Ureter (tissue), 1 donor: ENCODE data around the gene IFIT3. TPM values are rescaled to one million over a fixed set of nuclear protein-coding genes. Genes with fewer than 3 reads are reported as not detected.
A peak's percentile ranks its signal among the peaks of the same experiment; 100 is the strongest.
"Not testable (repeated sequence)": the region's sequence is repeated elsewhere in the genome, so short reads cannot be mapped to it uniquely, and the experiment has no call there.

ENCODE experiments used
- DNase-seq: peaks from one replicate; pipeline ENCODE4 v3.0.0-alpha.2; 2020; ENCODE audit warnings: low spot score
- total RNA-seq: library from RNA; stranded (reverse); gene quantifications from one replicate; pipeline ENCODE4 v1.2.4, GENCODE V29; 2023
- donor health status: DM: yes; HTN: yes; CAD: no.

IFIT3 gene
- total RNA-seq, 1 donor from 2014 or later = 10.2 TPM

DNA sequence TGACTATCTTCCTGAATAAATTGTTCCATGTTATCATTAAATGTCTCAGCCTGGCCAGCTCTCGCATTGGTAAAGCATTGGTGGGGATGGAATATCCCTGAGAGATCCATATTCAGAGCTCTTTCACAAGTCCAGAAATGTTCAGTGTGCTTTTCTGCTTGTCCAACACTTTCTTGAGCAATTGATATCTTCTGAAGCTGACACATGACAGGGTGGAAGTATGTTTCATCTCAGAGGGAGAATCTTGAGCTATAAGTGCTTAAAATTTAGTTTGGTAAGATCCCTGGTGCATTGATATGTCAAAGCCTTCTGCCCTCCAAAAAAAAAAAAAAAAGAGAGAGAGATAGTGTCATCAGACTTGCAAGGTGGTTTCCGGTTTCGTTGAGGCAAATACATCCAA, 7.4 kb downstream of the IFIT3 start:
- no peak for DNase-seq

DNA sequence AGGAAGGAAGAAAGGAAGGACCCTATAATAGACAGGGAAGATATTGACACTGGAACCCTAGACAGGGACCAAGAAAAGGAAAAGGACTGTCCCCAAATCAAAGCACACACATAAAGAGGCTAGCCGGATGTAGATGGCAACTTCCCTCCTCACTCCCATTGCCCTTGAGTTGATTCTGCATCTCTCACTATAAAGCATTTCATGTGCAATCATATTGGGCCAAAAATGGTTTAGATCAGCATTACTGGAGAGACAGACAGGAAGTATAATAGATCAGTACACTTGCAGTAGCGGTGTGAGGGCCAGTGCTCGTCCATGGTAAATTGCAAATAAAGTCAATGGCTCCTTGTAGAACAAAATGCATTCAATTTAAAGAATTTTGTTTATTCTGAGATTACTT, 8.4 kb downstream of the IFIT3 start:
- DNase-seq = no peak

DNA sequence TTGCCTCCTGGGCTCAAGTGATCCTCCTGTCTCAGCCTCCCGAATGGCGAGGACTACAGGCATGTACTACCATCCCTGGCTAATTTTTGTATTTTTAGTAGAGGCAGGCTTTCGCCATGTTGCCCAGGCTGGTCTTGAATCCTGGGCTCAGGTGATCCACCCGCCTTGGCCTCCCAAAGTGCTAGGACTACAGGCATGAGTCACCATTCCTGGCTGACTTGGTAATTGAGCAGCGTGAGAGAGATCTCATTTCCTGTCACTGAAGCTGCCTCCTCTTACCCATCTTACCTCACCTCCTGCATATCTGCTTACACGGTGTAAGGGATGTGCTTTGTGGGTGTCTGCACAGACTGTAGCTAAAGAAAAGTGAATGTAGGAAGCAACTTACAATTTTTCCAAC, 9.7 kb downstream of the IFIT3 start:
- DNase-seq = no peak

DNA sequence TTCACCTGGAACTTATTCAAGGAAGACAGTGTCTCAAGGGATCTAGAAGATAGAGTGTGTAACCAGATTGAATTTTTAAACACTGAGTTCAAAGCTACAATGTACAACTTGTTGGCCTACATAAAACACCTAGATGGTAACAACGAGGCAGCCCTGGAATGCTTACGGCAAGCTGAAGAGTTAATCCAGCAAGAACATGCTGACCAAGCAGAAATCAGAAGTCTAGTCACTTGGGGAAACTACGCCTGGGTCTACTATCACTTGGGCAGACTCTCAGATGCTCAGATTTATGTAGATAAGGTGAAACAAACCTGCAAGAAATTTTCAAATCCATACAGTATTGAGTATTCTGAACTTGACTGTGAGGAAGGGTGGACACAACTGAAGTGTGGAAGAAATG, 10.9 kb downstream of the IFIT3 start:
- DNase-seq = no peak

DNA sequence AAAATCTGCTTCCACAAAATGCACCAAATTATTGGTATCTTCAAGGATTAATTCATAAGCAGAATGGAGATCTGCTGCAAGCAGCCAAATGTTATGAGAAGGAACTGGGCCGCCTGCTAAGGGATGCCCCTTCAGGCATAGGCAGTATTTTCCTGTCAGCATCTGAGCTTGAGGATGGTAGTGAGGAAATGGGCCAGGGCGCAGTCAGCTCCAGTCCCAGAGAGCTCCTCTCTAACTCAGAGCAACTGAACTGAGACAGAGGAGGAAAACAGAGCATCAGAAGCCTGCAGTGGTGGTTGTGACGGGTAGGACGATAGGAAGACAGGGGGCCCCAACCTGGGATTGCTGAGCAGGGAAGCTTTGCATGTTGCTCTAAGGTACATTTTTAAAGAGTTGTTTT, 12.1 kb downstream of the IFIT3 start:
- no peak for DNase-seq

DNA sequence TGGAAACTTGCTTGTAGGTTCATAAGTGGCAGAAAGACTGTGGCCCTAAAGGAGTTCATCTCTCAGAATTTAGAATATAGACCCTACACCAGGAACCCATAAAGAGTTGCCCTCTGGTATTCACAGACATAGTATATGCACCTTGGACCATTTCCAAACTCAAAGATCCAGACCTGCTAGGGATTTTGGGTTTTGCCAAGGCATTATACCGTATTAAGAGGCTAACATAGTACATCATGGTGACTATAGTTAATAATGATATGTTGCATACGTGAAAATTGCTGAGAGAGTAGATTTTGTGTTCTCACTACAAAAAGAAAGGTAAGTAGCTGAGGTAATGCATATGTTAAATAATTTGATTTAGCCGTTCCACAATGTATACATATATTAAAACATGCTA, 13.9 kb downstream of the IFIT3 start:
- no peak for DNase-seq

DNA sequence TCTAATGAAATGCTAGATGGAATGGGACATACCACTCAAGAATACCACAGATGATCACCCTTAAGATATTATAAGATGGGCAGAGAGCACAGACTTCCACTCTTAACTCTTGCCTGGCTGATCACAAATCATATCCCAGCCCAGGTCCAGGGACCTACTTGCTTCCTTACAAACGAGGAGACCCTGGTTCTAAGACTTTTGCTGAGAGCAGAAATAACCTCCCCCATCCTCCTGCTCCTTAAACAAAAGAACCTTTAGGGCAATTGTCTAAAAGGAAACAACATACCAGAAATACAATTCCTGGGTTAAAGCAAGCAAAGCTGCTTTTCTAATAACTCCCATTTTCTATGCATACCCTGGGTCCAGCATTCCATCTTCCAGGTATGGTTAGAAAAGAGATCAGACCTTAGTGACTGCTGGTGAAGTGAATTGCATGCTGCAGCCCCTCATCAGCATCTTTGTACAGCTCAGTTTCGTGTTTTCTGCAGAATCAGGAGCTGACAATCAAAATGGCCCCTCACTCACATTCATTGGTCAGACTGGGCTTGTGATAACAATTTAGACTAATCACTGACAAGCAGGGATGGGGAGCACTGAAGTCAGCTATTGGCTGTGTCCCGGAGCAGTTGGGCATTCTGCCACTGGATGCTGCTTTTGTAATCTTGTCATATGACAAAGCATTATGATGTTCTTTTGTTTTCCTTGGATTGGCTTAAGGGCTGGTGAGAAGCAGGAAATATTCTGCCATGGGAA, 14.6 kb downstream of the IFIT3 start:
- peak; percentile 80 for DNase-seq

DNA sequence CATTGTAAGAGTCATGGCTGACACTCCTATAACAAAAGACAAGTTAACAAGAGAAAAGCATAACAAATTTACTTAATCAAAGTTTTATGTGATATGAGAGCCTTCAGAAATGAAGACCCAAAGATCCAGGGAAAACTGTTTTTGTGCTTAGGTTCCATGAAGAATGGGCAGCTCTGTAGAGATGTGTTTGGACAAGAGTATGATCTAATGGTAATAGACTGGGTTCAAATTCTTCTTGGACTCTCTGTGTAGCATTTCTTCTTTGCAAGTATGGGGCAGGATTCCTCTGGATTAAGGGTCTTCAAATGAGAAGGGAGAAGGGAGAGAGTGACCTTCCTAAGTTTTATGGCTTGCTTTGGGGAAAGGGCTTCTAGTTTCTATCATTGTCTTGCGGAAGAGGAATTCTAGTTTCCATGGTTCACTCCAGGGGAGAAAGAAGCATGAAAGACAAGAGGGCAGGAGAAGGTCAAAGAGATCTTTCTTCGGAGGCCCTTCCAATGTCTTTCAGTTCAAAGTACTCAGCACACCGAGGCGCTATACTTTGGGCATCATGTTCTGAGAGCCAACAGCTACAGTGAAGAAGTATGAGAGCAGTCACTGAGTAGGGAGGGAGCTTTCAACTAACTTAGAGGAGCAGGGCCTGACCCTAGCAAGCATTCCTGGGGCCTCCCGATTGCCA, 15.4 kb downstream of the IFIT3 start:
- no peak for DNase-seq

DNA sequence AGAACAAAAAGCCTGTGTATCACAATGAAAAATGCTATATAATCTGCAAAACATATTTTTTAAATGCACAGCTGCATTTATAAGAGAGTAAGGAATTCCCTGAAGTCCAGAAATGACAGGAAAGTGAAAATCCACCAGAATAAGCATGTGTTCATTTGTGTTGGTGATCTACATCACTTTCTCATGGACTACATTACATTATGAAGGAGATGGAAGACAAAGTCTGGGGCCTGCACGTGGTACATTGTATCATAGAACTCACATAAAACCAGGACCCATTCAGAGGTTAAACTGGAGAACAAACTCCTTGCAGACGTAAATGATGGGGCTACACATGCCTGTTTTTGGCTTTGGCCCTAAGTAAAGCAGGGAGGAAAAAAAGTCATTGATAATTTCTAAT, 16.4 kb downstream of the IFIT3 start:
- no peak for DNase-seq

DNA sequence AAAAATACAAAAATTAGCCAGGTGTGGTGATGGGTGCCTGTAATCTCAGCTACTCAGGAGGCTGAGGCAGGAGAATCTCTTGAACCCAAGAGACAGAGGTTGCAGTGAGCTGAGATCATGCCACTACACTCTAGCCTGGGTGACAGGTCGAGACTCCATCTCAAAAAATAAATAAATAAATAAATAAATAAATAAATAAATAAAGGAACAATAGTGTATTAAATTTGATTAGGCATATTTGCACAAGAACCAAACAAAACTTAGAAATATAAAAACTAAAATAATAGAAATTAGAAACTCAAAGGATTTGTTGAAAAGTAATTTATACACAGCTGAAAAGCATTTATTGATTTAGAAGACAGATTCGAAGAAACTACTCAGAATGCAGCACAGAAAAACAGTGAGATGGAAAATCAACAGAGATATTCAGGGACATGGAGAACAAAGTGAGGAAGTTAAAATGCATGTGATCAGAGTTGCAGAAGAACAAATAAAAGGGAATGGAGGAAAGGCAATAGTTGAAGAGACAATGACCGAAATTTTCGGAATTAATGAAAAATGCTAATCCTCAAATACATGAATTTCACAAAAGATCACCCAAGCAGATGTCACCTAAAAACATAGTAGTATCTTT, 17.7 kb downstream of the IFIT3 start:
- DNase-seq = no peak

DNA sequence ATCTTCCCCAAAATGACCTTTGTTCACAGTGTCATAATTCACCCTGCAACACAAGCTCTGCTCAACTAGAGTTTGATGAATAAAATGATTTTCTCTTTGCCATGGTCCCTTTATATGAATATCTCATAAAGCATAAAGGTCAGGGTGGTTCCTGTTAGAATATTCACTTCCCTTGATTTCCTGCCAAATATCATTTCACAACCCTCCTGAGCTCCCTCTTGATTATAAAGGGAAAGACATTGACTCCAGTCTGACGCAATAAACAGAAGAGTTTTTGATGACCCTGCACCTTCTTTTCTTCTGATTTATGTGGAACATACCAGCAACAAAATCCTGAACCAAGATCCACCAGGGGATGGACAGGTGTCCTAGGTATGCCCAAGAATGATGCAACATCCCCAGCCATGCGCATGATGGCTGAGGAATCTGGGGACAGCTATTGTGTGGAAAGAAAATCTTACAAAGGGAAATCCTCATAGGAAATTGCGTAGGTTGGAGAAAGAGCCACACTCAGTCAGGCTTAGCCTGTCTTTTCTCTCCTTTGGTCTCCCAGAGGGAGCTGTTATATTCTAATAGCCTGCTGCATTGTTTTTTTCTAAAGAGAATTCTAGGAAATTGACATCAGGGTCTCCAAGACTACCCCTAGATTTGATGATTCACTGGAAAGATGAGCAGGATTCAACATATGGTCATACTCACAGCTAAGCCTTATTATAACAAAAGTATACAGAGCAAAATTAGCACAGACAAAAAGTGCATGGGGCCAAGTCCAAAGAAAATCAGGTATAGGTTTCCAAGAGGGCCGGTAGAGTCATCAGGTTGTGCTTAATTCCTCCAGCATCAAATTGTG, 18.8 kb downstream of the IFIT3 start:
- no peak for DNase-seq

DNA sequence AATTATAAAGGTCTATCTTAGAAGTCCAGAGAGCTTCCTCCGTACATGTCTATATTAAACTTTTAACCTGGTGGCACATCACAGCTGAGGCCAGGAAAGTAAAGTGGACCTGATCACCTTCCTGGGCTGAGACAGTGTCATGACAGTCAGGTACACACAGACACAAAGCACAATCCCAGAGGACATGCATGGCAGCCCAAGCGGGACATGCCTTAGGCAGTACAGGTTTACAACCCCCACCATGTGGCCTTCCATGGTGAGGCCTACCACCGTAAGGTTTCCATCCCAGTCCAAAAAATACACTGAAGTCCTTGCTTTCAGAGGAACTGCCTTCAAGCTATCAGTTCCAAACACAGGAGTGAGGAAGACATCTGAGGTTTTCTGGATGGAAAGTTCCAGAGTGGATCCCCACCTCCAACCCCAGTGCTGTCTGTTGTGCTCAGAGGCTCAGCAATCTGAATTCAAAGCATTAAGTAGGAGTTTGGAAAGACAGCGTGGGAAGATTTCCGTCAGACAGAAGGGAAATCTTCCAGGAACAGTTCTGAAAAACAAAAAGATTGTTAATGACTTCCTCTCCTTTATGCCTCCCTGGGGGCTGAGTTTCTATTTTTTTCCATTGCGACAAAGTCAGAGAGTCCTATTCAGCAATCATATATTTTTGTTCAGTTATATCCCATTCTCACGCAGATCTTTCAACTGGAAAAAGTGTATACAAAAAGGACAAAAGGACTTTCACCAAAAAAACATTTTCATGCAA, 20.1 kb downstream of the IFIT3 start:
- no peak for DNase-seq

DNA sequence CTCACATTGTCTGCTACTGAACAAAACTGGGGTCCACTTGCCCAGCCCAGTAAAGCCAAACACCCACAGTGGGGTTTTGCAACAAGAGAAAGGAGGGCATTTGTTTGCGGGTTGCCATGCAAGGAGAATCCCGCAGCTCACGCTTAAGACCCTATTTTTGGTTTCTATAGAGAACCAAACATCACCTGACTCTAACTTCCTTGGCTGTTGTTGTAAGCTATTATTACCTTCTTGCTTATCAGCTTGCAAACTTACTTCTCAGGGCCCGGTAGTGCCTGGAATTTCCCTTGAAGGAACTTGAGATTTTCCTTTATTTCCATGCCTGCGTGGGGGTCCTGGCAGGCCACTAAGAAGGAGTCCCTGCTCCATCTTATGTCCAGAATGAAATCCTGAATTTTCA, 20.7 kb downstream of the IFIT3 start:
- DNase-seq = no peak

DNA sequence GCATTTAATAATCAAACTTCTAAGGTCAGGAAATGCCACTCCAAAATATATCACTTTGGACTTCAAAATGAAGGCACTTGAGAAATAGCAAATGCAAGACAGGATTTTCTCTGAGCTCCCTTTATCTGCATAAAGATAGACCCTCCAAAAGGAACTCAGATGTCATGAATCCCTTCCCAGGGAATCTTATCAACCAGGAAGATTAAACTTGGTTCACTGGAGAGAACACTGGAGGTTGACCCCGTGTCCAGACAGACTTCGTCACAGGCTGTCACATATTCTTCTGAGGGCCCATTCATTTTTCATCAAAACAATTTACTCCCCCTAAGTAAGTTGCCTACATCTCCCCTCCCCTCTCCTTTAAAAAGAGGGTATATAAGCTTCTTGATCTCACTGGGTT, 21.2 kb downstream of the IFIT3 start:
- no peak for DNase-seq

DNA sequence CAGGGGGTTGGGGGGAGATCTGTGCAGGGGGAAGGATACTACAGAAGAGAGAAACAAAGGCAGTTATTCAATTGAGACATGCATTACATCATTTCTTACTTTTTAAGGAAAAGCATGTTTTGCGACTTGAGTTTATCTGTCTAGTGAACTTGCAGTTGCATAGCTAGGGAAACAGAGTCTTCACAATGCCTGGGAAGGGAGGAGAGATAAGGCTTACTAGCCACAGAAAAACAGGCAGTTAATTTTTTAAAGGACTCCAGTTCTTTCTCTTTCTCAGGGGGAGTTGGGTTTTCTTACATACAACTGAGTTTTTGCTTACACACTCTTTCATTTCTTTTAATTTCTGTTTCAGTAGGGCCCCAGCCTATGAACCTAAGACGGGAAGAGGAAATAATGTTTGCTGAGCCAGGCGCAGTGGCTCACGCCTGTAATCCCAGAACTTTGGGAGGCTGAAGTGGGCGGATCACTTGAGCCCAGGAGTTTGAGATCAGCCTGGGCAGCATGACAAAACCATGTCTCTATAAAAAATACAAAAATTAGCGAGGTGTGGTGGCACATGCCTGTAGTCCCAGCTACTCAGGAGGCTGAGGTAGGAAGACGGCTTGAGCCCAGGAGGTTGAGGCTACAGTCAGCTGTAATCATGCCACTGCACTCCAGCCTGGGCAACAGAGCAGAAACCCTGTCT, 23.0 kb downstream of the IFIT3 start:
- DNase-seq = not testable (repeated sequence)

DNA sequence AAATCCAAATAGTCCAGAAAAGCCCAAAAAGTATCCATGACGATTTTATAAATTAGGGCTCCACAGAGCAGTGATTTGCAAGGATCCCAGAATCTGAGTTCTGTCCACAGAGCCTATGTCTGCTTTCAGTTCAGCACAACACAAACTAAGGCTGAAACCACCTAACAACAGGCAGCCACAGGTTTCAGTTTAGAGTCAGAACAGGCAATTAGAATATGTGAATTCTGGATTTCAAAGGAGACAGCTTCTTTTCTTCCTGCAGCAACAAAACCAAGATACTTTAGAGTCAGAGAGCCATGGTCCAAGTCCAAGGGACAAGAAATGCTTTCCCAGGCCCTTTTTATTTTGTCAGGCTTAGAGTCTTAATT, 23.6 kb downstream of the IFIT3 start:
- no peak for DNase-seq

DNA sequence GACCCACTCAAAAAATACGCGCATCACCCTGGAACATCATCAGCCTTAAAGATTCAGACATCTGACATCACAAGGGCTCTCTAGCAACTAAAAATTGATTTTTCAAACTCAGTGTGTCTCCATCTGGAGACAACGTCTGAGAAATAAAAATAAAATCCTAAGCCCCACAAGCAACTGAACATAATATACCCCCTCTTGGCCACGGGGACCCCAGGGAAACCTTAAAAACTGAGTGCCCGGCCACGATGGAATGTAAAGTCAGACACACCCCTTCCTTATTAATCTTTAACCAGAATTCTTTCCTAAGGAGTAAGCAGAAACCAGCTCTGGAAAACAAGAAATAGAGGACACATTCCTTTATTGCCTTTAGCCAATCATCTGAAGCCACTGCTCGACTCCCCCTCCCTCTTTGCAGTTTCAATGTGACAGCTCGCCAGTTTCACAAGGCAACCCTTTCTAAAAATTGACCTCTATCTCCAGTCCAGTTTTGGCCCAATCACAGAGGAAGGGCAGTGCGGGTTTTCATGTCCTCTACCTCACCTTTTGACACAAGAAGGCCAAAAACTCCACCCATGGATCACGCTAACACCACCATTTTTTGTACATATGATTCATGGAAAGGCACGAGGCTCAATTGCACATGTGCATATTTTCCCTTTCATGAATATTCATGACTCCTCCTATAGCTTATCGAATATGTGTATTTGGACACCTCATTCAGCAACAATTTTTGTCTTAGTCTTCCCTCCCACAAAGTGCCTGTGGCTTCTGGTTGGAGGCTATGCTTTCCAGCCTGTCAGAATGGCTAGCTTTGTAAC, 24.2 kb downstream of the IFIT3 start:
- no peak for DNase-seq

DNA sequence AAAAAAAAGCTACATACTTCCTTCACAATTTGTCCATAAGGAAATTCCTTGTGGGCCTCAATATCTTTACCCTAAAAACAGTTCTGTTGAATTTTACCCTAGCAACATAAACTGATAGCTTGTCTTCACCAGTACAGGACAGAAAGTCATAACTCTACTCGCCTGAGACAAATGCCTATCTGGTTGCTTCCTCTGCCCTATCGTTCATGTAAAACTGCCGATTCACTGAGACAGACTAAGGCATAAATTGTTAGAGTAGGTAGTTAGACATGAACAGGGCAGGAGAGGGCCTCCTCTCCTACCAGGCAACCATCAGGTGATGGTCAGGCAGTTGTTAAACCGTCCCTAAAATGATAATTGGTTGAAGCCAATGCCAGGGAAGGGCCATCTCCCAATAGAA, 25.0 kb downstream of the IFIT3 start:
- DNase-seq = no peak

DNA sequence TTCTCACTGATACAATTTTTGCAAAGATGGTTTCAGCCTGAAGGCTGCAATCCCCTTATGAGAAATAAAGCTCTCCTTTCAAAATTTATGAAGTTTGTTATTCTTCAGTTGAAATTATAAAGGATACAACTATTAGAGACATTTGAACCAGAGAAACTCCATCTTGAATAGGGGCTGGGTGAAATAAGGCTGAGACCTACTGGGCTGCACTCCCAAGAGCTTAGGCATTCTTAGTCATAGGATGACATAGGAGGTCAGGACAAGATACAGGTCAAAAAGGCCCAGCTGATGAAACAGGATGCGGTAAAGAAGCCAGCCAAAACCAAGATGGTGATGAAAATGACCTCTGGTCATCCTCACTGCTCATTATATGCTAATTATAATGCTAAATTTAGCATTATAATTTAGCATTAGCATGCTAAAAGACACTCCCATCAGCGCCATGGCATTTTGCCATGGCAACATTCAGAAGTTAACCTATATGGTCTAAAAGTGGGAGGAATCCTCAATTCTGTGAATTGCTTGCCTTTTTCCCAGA, 27.7 kb downstream of the IFIT3 start:
- no peak for DNase-seq

DNA sequence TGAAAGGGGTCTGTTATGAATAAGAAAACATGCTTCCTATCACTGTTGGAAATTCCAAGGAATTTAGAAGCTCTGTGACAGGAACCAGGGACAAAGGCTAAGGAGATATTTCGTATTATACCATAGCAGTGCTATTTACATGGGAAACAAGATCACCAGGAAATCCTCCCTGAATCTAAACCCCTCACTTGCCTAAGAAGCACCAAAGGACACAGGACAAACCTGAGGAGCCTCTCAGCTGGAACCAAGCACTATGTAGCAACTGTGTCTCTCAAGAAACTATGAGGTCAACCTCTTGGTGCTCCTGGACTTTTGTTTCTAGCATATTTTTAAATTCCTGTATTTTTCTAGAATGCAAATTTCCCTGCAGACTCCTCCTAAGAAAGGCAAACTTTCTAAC, 29.3 kb downstream of the IFIT3 start:
- DNase-seq = no peak
